OCI-LY1 (cell line): ENCODE data around the gene HSPH1.

Source experiments
- H2AFZ ChIP-seq: fragments of 200-600 bp; sonication (generic), shearing (Covaris generic); 2 replicates; pipeline ENCODE4 v1.6.0; 2014; ENCODE audit warnings: antibody characterized with exemption, mild to moderate bottlenecking, low read length
- H3F3A ChIP-seq: fragments of 200-600 bp; sonication (generic), shearing (Covaris generic); 2 replicates; pipeline ENCODE4 v1.6.0; 2014; ENCODE audit warnings: mild to moderate bottlenecking, antibody characterized with exemption, low read length, moderate library complexity; ENCODE audit not compliant: insufficient read depth
- H3K27ac ChIP-seq: fragments of 200-600 bp; sonication (generic); 2 replicates; pipeline ENCODE4 v1.5.1; 2014; ENCODE audit warnings: low read length, mixed run types, mild to moderate bottlenecking, low read depth; ENCODE audit not compliant: poor library complexity, severe bottlenecking
- H3K27me3 ChIP-seq: fragments of 200-600 bp; sonication (generic); 2 replicates; pipeline ENCODE4 v1.6.0; 2014; ENCODE audit warnings: antibody characterized with exemption, mild to moderate bottlenecking, low read length, moderate library complexity; ENCODE audit not compliant: insufficient read depth
- H3K36me3 ChIP-seq: fragments of 200-600 bp; sonication (generic); 2 replicates; pipeline ENCODE4 v1.6.1; 2014; ENCODE audit warnings: mild to moderate bottlenecking, antibody characterized with exemption, low read length, moderate library complexity, mixed read lengths; ENCODE audit not compliant: insufficient read depth
- H3K4me1 ChIP-seq: fragments of 200-600 bp; sonication (generic); 2 replicates; pipeline ENCODE4 v1.5.1; 2014; ENCODE audit warnings: mild to moderate bottlenecking, low read length, moderate library complexity; ENCODE audit not compliant: insufficient read depth, severe bottlenecking
- H3K4me2 ChIP-seq: fragments of 200-600 bp; sonication (generic), shearing (Covaris generic); 2 replicates; pipeline ENCODE4 v1.6.1; 2014; ENCODE audit warnings: low read length
- H3K4me3 ChIP-seq: fragments of 200-600 bp; sonication (generic); 2 replicates; pipeline ENCODE4 v1.5.1; 2014; ENCODE audit warnings: low read length, low read depth, mild to moderate bottlenecking, mixed read lengths; ENCODE audit not compliant: poor library complexity, severe bottlenecking
- H3K79me2 ChIP-seq: fragments of 200-600 bp; shearing (Covaris generic); 2 replicates; pipeline ENCODE4 v1.6.1; 2016; ENCODE audit warnings: mixed run types, low read length, mixed read lengths; ENCODE audit not compliant: insufficient read depth
- H3K9ac ChIP-seq: fragments of 200-600 bp; sonication (generic), shearing (Covaris generic); 2 replicates; pipeline ENCODE4 v1.6.1; 2014; ENCODE audit warnings: mild to moderate bottlenecking, low read length, mixed read lengths
- H3K9me2 ChIP-seq: fragments of 200-600 bp; sonication (generic), shearing (Covaris generic); 2 replicates; pipeline ENCODE4 v1.6.1; 2014; ENCODE audit warnings: low read depth, mild to moderate bottlenecking, low read length, mixed read lengths
- H3K9me3 ChIP-seq: fragments of 200-600 bp; shearing (Covaris generic); 2 replicates; pipeline ENCODE4 v1.6.1; 2014; ENCODE audit warnings: low read length, mixed read lengths
- H4K20me1 ChIP-seq: fragments of 200-600 bp; sonication (generic), shearing (Covaris generic); 2 replicates; pipeline ENCODE4 v1.6.0; 2016; ENCODE audit warnings: mild to moderate bottlenecking, low read length; ENCODE audit not compliant: insufficient read depth
- CTCF ChIP-seq: fragments of 200-600 bp; sonication (generic), shearing (Covaris generic); IDR thresholded peaks from 2 replicates; pipeline ENCODE4 v1.5.1; 2017; ENCODE audit warnings: mild to moderate bottlenecking, antibody characterized with exemption, low read length, moderate library complexity, mixed read lengths
- EZH2 ChIP-seq: fragments of 200-600 bp; sonication (generic), shearing (Covaris generic); IDR thresholded peaks from 2 replicates; pipeline ENCODE4 v1.8.0; 2017; ENCODE audit warnings: borderline replicate concordance, mixed run types, mild to moderate bottlenecking, antibody characterized with exemption, low read length, moderate library complexity, mixed read lengths

Gene HSPH1

GRCh38 chr13:31161557-31162150, at the start of gene HSPH1:
Gene HSPH1, minus strand, starts transcription at chr13:31161904. Its CDS starts 322 bp downstream, at chr13:31161582.
- Histone ChIP-seq H3K9me2 (no peaks in the 10 kb centered on the region), H2AFZ (peak within 1 kb of the TSS; percentile 86), H3K9me3 (no peaks in the 10 kb centered on the region), H3F3A (no peaks in the 10 kb centered on the region), H3K4me1 (peaks cover 31% of the 10 kb centered on the region), H3K27ac (peak within 1 kb of the TSS; percentile 63), H3K36me3 (peaks cover 28% of the 10 kb centered on the region), H3K9ac (peak within 1 kb of the TSS; percentile 93), H3K4me2 (peak within 1 kb of the TSS; percentile 96), H4K20me1 (no peaks in the 10 kb centered on the region), H3K27me3 (no peaks in the 10 kb centered on the region), H3K79me2 (peaks cover 45% of the 10 kb centered on the region), H3K4me3 (peak within 1 kb of the TSS; percentile 98)
- TF ChIP-seq EZH2 = no peak
- TF ChIP-seq CTCF = 0 out of 2 replicates have a peak, but pooled peaks have one; percentile 5

DNA sequence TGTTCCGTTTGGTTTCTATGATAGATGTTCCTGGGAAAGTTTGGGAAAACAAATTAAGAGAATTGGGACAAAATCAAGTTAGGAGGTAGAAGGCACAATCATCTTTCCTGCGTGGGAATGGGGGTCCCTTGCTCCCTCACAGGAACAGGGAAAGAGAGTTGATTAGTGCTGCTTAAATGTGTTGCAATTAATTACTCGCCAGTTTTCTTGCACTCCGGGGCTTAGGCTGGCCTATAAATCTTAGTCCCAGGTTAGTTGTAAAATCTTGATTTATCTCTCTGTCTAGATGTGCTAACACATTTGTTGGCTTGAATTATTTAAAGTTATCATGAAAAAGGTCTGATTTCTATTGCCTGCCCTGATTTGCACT, 48.1 kb upstream of the HSPH1 start:
- no peaks in the 10 kb centered on the region for H3K9me2 ChIP-seq
- no peak overlapping the region for H3K27ac ChIP-seq
- H3K27me3 ChIP-seq = no peaks in the 10 kb centered on the region
- TF ChIP-seq CTCF (no peak), EZH2 (no peak)
- H3K4me2 ChIP-seq = no peak overlapping the region
- no peaks in the 10 kb centered on the region for H3F3A ChIP-seq
- H2AFZ ChIP-seq = no peak overlapping the region
- H4K20me1 ChIP-seq = no peaks in the 10 kb centered on the region
- no peaks in the 10 kb centered on the region for H3K79me2 ChIP-seq
- H3K4me3 ChIP-seq = no peak overlapping the region
- H3K4me1 ChIP-seq = no peaks in the 10 kb centered on the region
- no peaks in the 10 kb centered on the region for H3K9me3 ChIP-seq
- H3K36me3 ChIP-seq = no peaks in the 10 kb centered on the region
- no peak overlapping the region for H3K9ac ChIP-seq

- Histone ChIP-seq H3K27ac (no peak overlapping the region), H3K27me3 (no peaks in the 10 kb centered on the region), H3K4me3 (no peak overlapping the region), H4K20me1 (no peaks in the 10 kb centered on the region), H3K36me3 (no peaks in the 10 kb centered on the region), H3K79me2 (no peaks in the 10 kb centered on the region), H3K9me3 (no peaks in the 10 kb centered on the region), H3K9me2 (no peaks in the 10 kb centered on the region), H3K4me2 (no peak overlapping the region), H3K9ac (no peak overlapping the region), H3F3A (no peaks in the 10 kb centered on the region), H3K4me1 (no peaks in the 10 kb centered on the region), H2AFZ (no peak overlapping the region)
- TF ChIP-seq CTCF (no peak), EZH2 (no peak)
These were observed 47.6 kb upstream of the HSPH1 start for GRCh38 chr13:31209172-31209840.
